COLO668 (cell line): ENCODE results near the gene DCAF15.
A peak's percentile ranks its signal among the peaks of the same experiment; 100 is the strongest.

ENCODE experiments used
- DNase-seq: peaks from one replicate; lab custom pipeline; 2025; ENCODE audit not compliant: unreplicated experiment; lab: John Stamatoyannopoulos, UW

The DCAF15 gene

GRCh38 chr19:13992025-13992424 lies 39.7 kb downstream of the DCAF15 start:
- DNase-seq: no peak

GRCh38 chr19:13993590-13994300 lies 41.4 kb downstream of the DCAF15 start:
- no peak for DNase-seq

DNA sequence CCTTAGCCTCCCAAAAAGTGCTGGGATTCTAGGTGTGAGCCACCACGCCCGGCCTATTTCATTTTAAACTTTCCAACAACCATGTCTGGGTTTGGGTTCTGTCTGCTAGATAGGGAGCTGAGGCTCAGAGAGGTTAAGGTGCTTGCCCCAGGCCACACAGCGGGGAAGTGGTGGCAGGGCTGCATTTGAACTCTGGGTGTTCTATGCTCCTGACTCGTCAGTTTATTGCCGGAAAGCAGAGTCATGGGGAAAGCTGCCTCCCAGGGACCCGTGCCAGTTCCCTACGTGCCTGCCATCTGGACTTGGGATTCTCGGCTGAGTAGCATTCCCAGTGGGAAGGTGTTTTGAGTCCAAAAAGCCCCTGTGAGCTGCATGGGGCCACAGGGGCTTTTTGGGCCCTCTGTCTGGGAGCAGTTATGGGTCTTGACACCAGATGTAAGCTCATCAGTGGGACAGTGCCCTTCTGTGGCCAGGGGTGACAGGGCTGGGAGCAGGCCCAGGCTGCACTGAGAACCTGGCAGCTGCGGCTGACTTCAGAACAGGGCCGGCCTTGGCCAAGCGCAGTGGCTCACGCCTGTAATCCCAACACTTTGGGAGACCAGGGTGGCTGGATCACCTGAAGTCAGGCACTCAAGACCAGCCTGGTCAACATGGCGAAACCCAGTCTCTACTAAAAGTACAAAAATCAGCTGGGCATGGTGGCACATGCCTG lies 42.9 kb downstream of the DCAF15 start:
- no peak for DNase-seq

DNA sequence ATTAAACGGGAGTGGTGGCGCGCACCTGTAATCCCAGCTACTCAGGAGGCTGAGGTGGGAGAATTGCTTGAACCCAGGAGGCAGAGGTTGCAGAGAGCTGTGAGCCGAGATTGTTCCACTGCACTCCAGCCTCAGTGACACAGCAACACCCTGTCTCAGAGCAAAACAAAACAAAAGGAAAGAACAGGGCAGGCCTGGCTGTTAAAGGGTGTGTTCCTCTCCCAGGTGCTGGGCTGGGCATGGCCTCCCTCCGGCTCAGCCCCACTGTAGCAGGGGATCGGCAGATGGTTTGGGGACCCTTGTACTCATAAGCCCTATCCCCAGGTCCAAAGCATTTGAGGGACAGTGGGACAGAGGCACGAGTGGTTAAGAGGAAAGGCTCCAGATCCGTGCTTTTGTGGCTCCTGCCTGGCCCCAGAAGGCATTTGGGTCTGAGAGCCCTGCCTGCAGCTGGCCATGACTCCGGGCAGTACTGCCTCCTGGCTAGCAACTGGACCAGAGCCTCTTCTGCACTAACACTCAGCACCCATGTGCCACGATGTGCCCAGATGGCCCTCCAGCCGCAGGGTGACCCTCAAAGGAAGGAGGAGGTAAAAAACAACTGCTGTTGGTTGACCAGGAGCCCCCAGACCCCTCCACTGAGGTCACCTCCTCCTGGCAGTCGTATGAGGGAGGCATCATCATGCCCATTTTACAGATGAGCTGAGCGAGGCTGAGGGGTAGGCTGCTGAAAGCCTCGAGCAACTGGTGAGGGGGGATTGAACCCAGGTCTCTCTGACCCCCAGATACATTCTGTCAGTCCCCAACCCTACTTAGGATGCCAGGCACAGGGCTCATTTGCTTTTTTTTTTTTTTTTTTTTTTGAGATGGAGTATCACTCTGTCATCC lies 43.8 kb downstream of the DCAF15 start:
- no peak for DNase-seq

DNA sequence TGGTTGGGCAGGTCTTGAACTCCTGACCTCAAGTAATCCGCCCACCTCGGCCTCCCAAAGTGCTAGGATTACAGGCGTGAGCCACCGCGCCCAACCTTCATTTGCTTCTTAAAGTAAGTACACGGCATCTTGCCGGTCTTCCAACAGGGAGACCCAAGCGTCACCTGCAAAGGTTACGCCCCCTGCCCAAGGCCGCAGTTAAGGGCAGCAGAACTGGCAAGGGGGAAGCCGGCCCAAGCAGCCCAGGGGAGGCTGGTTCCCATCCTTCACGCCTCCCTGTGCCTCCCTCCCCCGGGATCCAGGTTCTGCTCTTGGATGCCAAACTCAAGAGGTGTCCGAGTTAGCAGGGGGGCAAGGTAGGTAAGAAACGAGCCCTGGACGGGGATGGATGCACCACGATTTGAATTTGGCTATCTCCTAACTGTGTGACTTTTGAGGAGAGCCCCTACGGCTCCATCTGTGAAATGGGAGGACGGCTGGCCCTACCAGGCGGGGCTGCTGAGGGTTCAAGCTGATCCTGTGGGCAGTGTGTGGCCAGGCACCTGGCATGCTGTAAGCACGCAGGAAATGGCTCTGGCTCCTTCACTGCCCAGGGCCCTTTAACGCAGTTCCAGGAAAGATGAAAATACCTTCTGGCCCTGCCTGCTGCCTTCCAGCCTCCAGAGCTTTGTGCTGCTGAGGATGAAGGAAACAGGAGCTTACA lies 44.8 kb downstream of the DCAF15 start:
- no peak for DNase-seq

DNA sequence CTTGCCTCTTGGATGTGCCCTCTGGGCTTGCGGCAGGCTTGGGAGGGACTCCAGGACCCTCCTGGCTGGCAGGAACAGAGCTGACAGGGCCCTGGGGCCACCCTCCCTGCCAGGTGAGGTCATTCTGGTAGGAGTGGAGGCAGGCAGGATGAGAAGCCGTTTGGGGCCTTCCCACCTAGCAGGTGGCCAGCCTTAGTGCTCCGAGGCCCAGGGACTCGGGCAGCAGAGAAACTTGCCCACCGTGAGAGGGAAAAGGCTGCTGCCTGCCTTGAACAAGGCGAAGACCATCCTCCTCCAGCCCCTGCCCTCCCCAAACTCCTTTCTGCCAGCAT lies 45.3 kb downstream of the DCAF15 start:
- DNase-seq: no peak

DNA sequence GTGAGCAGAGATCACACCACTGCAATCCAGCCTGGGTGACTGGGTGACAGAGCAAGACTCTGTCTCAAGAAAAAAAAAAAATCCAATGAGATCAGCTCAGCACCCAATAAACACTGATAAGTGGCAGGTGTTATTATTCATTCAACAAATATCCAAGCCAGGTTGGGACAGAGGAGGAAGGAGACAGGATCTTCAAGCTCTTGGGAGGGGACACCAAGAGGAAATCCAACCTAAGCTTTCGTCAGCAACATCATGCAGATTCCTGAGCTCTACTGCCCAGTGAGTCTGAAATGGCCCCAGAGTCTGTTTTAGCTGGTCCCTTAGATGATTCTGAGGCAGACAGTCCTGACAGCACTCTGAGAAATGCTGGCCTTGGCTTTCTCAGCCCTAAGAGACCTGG lies 46.1 kb downstream of the DCAF15 start:
- DNase-seq: no peak

GRCh38 chr19:13999085-13999484 lies 46.8 kb downstream of the DCAF15 start:
- DNase-seq: no peak

GRCh38 chr19:14000691-14001375 lies 48.5 kb downstream of the DCAF15 start:
- no peak for DNase-seq

GRCh38 chr19:14002571-14003250 lies 50.4 kb downstream of the DCAF15 start:
- DNase-seq: no peak

GRCh38 chr19:14003251-14004055 lies 51.1 kb downstream of the DCAF15 start:
- DNase-seq: no peak

- peak; percentile 34 for DNase-seq
These were observed 52.5 kb downstream of the DCAF15 start for GRCh38 chr19:14004619-14005348.

DNA sequence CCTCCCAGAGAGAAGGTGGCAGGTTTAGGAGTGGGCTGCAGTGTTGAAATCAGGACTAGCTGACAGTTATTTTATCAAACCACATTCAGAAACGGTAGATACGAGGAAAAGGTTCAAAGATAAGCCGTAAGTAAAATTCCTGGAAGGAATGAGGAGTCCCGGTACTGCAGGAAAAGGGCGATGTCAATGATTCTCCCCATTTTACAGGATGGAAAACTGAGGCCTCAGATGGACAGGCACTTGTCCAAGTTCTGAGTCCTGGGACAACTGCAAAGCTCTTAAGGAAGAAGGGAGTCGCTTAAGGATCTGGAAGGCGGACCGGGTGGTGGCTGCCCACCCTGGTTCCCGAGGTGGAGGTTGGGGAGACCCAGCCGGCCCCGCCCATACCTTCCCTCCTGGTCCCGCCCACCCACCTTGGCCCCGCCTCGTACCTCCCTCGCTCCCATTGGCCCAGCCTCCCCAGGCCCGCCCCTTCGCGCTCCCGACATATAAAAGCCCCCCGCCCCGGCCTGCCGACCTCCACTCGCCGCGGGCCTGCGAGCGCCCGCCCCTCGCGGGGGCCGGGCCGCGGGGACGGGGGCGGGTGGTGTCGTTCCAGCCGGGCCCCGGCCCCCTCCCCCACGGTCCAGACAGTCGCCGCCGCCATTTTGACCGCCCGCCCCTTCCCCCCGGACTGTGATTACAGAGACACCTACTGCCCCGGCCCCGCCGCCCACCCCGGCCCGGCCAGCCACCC lies 53.2 kb downstream of the DCAF15 start:
- peak; percentile 86 for DNase-seq

GRCh38 chr19:14006085-14006765 lies 53.9 kb downstream of the DCAF15 start, which contains the start of gene RFX1:
TSS of gene RFX1 (minus strand) at chr19:14006320. CDS start at chr19:13993843, 12,477 bp downstream.
- DNase-seq: peak; percentile 99

- DNase-seq: peak; percentile 94
These were observed 54.7 kb downstream of the DCAF15 start for GRCh38 chr19:14006766-14007562.
